Urinary bladder (tissue), 4 donors: ENCODE measurements around the gene ZNF777. TPM values are rescaled to one million over a fixed set of nuclear protein-coding genes. Genes with fewer than 3 reads are reported as not detected.

Experiments used
- DNase-seq: peaks from one replicate; pipeline ENCODE4 v3.0.0-alpha.2; 2015; ENCODE audit errors: extremely low spot score
- H3K27ac ChIP-seq: one replicate; pipeline ENCODE4 v1.5.1; 2013; ENCODE audit warnings: low read depth, mild to moderate bottlenecking, moderate library complexity
- H3K36me3 ChIP-seq: one replicate; pipeline ENCODE4 v1.6.1; 2013; ENCODE audit warnings: mild to moderate bottlenecking, moderate library complexity; ENCODE audit not compliant: insufficient read depth
- H3K4me1 ChIP-seq: one replicate; pipeline ENCODE4 v1.6.1; 2013; ENCODE audit warnings: mild to moderate bottlenecking, moderate library complexity; ENCODE audit not compliant: insufficient read depth
- H3K4me3 ChIP-seq: one replicate; pipeline ENCODE4 v1.5.1; 2013; ENCODE audit warnings: low read depth, low read length
- WGBS: extraction: QIAGEN DNeasy Blood & Tissue Kit; methylation state at CpG from one replicate; pipeline ENCODE4 v1.1.7; 2013; 5-methylcytosine and 5-hydroxymethylcytosine counted together
- polyA plus RNA-seq: library from polyadenylated mRNA; stranded (reverse); fragments of 200-250 nt; gene quantifications from one replicate; pipeline ENCODE4 v1.2.3, GENCODE V29; 2013
- total RNA-seq: library from RNA; depleted of rRNA; stranded (reverse); fragments of >200 nt; gene quantifications from one replicate; pipeline ENCODE4 v1.2.3, GENCODE V29; 2014
- donor health status: healthy with polysubstance abuse.
- donor health status: healthy.

The ZNF777 gene
- total and polyA plus RNA-seq, 2 donors = 2.7 to 15.0 TPM

GRCh38 chr7:149469806-149470205 is 8.9 kb upstream of the ZNF777 start:
- H3K4me3 ChIP-seq = no peak overlapping the region
- no peaks in the 10 kb centered on the region for H3K4me1 ChIP-seq
- DNase-seq = no peak
- H3K27ac ChIP-seq = no peak overlapping the region
- H3K36me3 ChIP-seq = peaks cover 4% of the 10 kb centered on the region
- WGBS = 93% methylated on average over 8 of the region's 8 CpGs

GRCh38 chr7:149468208-149468607 is 7.3 kb upstream of the ZNF777 start:
- DNase-seq = no peak
- Histone ChIP-seq H3K36me3 (peaks cover 2% of the 10 kb centered on the region), H3K4me1 (no peaks in the 10 kb centered on the region), H3K27ac (no peak overlapping the region), H3K4me3 (no peak overlapping the region)
- 75% methylated on average over 5 of the region's 5 CpGs for WGBS

- no peak overlapping the region for H3K4me3 ChIP-seq
- DNase-seq = no peak
- H3K36me3 ChIP-seq = no peaks in the 10 kb centered on the region
- H3K27ac ChIP-seq = no peak overlapping the region
- no peaks in the 10 kb centered on the region for H3K4me1 ChIP-seq
- 74% methylated on average over 1 of the region's 1 CpG for WGBS
Measured at GRCh38 chr7:149467321-149467859, 6.5 kb upstream of the ZNF777 start.

- no peaks in the 10 kb centered on the region for H3K36me3 ChIP-seq
- no peak overlapping the region for H3K4me3 ChIP-seq
- DNase-seq = no peak
- H3K27ac ChIP-seq = no peak overlapping the region
- H3K4me1 ChIP-seq = no peaks in the 10 kb centered on the region
Measured at GRCh38 chr7:149466364-149466763, 5.5 kb upstream of the ZNF777 start.

- Histone ChIP-seq H3K4me1 (peaks cover 2% of the 10 kb centered on the region), H3K4me3 (no peak overlapping the region), H3K27ac (no peak overlapping the region), H3K36me3 (no peaks in the 10 kb centered on the region)
- DNase-seq = no peak
- 88% methylated on average over 1 of the region's 1 CpG for WGBS
Measured at GRCh38 chr7:149463500-149464161, 2.8 kb upstream of the ZNF777 start.

- no peak for DNase-seq
- no peak overlapping the region for H3K27ac ChIP-seq
- WGBS = 87% methylated on average over 9 of the region's 9 CpGs
- H3K4me1 ChIP-seq = peaks cover 2% of the 10 kb centered on the region
- H3K4me3 ChIP-seq = no peak overlapping the region
- H3K36me3 ChIP-seq = no peaks in the 10 kb centered on the region
Measured at GRCh38 chr7:149462101-149462520, 1.2 kb upstream of the ZNF777 start.

GRCh38 chr7:149459540-149460452 is 1.1 kb downstream of the ZNF777 start:
- Histone ChIP-seq H3K27ac (no peak overlapping the region), H3K4me3 (peak overlapping the region; percentile 99), H3K4me1 (peaks cover 2% of the 10 kb centered on the region), H3K36me3 (no peaks in the 10 kb centered on the region)
- DNase-seq = no peak
- 1% methylated on average over 144 of the region's 145 CpGs for WGBS

- Histone ChIP-seq H3K4me1 (peaks cover 2% of the 10 kb centered on the region), H3K27ac (no peak overlapping the region), H3K4me3 (peak overlapping the region; percentile 99), H3K36me3 (no peaks in the 10 kb centered on the region)
- WGBS = 17% methylated on average over 17 of the region's 17 CpGs
- no peak for DNase-seq
Measured at GRCh38 chr7:149459201-149459539, 1.7 kb downstream of the ZNF777 start.

GRCh38 chr7:149458235-149458634 is 2.6 kb downstream of the ZNF777 start:
- no peaks in the 10 kb centered on the region for H3K36me3 ChIP-seq
- WGBS = 90% methylated on average over 3 of the region's 3 CpGs
- DNase-seq = no peak
- H3K27ac ChIP-seq = no peak overlapping the region
- no peak overlapping the region for H3K4me3 ChIP-seq
- peaks cover 2% of the 10 kb centered on the region for H3K4me1 ChIP-seq

- no peak overlapping the region for H3K4me3 ChIP-seq
- H3K27ac ChIP-seq = no peak overlapping the region
- H3K36me3 ChIP-seq = no peaks in the 10 kb centered on the region
- no peak for DNase-seq
- WGBS = 84% methylated on average over 1 of the region's 1 CpG
- H3K4me1 ChIP-seq = peaks cover 2% of the 10 kb centered on the region
Measured at GRCh38 chr7:149457766-149458165, 3.1 kb downstream of the ZNF777 start.

GRCh38 chr7:149456506-149457421 is 4.1 kb downstream of the ZNF777 start:
- no peak for DNase-seq
- no peak overlapping the region for H3K27ac ChIP-seq
- no peak overlapping the region for H3K4me3 ChIP-seq
- H3K4me1 ChIP-seq = peaks cover 2% of the 10 kb centered on the region
- H3K36me3 ChIP-seq = no peaks in the 10 kb centered on the region
- 90% methylated on average over 11 of the region's 11 CpGs for WGBS

GRCh38 chr7:149455175-149455950 is 5.5 kb downstream of the ZNF777 start:
- DNase-seq = no peak
- Histone ChIP-seq H3K27ac (no peak overlapping the region), H3K4me3 (no peak overlapping the region), H3K36me3 (no peaks in the 10 kb centered on the region), H3K4me1 (peaks cover 2% of the 10 kb centered on the region)
- 91% methylated on average over 24 of the region's 24 CpGs for WGBS

- no peaks in the 10 kb centered on the region for H3K36me3 ChIP-seq
- no peak for DNase-seq
- H3K27ac ChIP-seq = no peak overlapping the region
- no peak overlapping the region for H3K4me3 ChIP-seq
- 93% methylated on average over 5 of the region's 5 CpGs for WGBS
- H3K4me1 ChIP-seq = peaks cover 2% of the 10 kb centered on the region
Measured at GRCh38 chr7:149454750-149455149, 6.1 kb downstream of the ZNF777 start.
